Esophagus squamous epithelium (tissue), 4 donors: Measurements from ENCODE around the gene AMPD2.
A peak's percentile ranks its signal among the peaks of the same experiment; 100 is the strongest.

Experiments
- CTCF ChIP-seq, 6 experiments: fragments of 450-650 bp in 4 of 6; fragments of 200-600 bp in 2 of 6; sonication (generic) in 2 of 6; IDR thresholded peaks; one replicate each; pipeline ENCODE4 v1.5.1; 2016 to 2019; ENCODE audit warnings: antibody characterized with exemption in 6 of 6, mild to moderate bottlenecking in 4 of 6, moderate library complexity in 4 of 6
- POLR2A ChIP-seq, 4 donors: fragments of 450-650 bp; IDR thresholded peaks; one replicate each; pipeline ENCODE4 v1.6.1; 2017; ENCODE audit warnings: antibody characterized with exemption in 4 of 4, mild to moderate bottlenecking in 4 of 4, moderate library complexity in 3 of 4

GRCh38 chr1:109649491-109649914 is 29.9 kb downstream of the AMPD2 start:
- TF ChIP-seq CTCF (IDR thresholded peaks at IDR 0.05) (peak in 3 of 6 experiments; percentile 4 to 10 (median 10)), POLR2A (IDR thresholded peaks at IDR 0.05) (no peak)
